Stimulated activated CD8-positive, alpha-beta memory T cell treated with anti-CD3 and anti-CD28 coated beads, Interleukin-15, amount 100 ng/mL, for 4 hours (primary cell): ENCODE data around the gene HERC6.
"Not testable (repeated sequence)": the region's sequence is repeated elsewhere in the genome, so short reads cannot be mapped to it uniquely, and the experiment has no call there.

Experiments
- DNase-seq, 2 donors: peaks; one replicate each; pipeline ENCODE4 v3.0.0-alpha.2; 2020; ENCODE audit warnings: low read depth in 2 of 2

The HERC6 gene

DNA sequence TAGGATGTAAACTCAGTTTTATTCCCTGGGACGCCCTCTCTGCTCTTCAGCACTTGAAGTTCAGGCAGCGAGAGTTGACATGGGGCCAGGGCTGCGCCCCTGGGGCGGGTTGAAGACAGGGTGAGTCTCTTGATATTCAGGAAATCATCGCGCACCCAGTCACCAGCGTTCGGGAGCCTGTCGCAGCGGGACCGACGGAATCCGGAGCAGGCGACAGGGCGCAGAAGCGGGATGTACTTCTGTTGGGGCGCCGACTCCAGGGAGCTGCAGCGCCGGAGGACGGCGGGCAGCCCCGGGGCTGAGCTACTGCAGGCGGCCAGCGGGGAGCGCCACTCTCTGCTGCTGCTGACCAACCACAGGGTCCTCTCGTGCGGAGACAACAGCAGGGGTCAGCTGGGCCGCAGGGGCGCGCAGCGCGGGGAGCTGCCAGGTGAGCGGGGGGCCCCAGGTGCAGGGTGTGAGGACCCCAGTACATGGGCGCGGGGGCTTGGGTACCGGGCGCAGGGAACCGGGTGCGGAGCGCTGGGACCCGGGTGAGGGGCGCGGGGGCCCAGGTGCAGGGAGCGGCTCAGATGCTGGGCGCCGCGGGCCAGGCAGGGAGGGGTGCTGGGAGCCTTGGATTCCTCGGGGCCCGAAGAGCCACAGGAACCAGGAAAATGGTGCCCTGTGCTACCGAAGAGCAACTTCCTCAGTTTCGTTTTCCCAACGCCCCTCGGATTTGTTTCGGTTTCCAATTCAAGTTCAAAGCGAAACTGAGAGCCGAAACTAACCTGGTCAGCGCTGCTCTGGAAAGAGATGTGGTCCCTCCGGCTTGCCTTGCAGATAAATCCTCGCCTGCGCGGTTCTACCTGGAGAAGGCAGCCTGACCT is at the start of gene HERC6:
Gene HERC6, plus strand, starts transcription at position 162 of the 869 bp plus-strand sequence. Its CDS starts 70 bp downstream, at position 232.
- DNase-seq = peak; percentile 42 to 75

DNA sequence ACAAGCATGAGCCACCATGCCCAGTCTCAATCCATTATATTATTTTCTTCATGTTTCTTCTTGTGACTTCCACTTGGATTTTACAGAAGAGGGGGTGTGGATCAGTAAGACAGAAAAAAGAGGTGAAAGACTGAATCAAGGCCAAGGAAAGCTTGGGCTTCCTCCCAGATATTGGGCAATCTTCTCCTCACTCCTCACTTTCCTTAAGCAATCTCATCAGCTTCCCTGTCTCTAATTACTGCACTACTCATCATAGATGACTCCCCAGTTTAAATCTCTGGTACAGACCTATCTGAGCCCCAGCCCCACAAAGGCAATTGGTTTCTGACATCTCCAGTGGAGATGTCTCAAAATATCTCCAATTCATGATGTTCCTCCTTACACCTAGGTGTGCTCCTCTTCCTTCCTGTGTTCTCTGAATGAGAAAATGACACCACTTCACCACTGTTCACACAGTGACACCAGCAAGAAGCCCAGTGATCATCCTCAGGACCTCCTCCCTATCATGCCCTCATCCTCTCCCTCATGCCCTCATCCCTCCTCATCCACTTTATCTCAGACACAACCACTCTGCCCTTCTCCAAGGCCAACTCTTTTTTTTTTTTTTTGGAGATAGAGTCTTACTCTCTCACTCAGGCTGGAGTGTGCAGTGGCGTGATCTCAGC is 44.8 kb upstream of the HERC6 start:
- DNase-seq = no peak

GRCh38 chr4:88335092-88335665 is 43.5 kb upstream of the HERC6 start:
- no peak for DNase-seq

DNA sequence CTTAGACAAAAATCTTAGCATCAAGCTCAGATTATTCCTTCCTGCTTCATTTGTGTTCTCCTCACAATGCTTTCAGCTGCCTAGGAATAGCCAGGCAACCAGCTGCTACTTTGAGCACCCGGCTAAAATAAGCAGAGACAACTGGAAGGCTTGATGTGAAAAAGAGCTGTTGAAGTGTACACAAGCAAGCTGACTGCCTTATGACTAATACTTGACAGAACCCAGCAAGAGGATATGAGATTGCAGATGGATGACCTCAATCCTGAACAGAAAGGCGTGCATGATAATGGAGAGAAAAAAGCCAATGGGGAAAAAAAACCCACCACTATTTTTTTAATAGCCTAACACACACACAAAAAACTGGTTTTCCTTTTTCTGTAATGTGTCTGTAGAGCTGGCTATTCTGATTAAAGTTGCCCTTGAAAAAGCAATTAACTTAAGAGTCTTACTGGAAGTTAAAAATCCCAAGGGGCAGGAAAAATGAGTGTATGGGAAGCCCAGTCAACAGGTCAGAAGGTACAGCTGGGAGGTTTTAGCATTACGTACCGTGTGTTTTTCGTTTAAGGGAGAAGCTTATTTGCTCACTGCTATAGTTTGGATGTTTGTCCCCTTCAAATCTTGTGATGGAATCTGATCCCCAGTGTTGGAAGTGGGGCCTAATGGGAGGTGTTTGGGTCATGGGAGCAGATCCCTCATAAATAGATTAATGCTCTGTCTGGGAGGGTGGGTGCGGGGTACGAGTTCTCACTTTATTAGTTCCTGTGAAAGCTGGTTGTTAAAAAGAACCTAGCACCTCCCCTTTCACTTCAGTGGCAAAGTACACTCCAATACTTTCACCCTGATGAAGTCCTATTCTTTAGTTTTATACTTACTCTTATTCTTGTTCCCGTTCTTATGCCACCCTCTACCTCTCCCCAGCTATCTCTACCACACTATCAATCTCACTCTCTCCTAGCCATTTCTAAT is 37.1 kb upstream of the HERC6 start:
- DNase-seq = no peak

GRCh38 chr4:88346902-88347301 is 31.8 kb upstream of the HERC6 start:
- not testable (repeated sequence) for DNase-seq

GRCh38 chr4:88348761-88349160 is 29.9 kb upstream of the HERC6 start:
- not testable (repeated sequence) for DNase-seq

DNA sequence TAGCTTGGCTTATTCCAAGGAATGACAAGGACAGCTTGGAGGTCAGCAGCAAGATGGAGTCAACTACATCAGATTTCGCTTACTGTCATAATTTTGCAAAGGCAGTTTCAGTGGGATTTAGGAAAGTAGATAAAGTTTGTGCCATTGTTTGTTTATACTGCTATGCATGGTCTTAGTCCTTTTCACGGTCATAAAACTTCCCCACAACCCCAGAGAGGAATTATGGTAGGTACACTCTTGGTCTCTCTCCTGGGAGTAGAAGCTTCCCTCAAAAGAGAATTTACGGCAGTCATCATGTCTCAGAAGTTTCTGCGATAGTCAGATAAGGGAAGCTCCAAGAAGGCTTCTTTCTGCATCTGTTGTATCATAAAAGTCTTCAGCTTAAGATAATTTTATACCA is 27.9 kb upstream of the HERC6 start:
- no peak for DNase-seq

GRCh38 chr4:88352062-88352740 is 26.5 kb upstream of the HERC6 start:
- no peak for DNase-seq

- no peak for DNase-seq
These were observed 25.3 kb upstream of the HERC6 start for GRCh38 chr4:88353324-88353723.

DNA sequence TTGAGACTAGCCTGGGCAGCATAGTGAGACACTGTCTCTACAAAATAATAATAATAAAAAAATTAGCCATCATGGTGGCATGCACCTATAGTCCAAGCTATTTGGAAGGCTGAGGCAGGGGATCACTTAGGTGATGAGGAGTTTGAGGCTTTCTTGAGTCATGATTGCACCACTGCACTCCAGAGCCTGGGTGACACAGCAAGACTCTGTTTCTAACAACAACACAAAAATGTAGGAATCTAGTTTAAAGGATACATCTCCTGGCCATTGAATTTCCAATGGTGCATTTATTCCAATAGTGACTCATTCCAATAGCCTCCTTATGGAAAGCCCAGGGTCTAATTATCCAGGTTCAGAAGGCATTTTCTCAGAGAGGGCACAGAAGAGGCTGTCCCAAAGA is 21.9 kb upstream of the HERC6 start:
- DNase-seq = no peak

- DNase-seq = no peak
These were observed 21.4 kb upstream of the HERC6 start for GRCh38 chr4:88357262-88357661.

DNA sequence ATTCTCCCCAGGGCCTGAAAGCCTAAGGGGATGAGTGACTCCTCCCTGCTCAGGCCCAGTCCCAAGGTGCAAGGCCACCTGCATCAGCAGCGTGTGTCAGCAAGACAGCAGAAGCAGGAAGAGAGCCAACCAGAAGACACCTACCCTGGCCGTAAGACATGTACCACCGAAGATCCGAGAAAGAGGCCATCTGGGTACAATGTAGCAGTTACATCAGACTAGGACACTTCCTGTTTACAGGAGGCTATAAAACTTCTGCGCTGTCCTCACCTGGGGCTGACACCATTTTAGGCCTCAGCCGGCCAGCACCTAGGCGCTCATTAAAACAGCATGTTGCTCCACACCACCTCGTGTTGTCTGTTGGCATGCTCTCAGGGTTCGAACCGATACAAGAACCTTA is 19.1 kb upstream of the HERC6 start:
- no peak for DNase-seq

- no peak for DNase-seq
These were observed 18.4 kb upstream of the HERC6 start for GRCh38 chr4:88360256-88360655.

DNA sequence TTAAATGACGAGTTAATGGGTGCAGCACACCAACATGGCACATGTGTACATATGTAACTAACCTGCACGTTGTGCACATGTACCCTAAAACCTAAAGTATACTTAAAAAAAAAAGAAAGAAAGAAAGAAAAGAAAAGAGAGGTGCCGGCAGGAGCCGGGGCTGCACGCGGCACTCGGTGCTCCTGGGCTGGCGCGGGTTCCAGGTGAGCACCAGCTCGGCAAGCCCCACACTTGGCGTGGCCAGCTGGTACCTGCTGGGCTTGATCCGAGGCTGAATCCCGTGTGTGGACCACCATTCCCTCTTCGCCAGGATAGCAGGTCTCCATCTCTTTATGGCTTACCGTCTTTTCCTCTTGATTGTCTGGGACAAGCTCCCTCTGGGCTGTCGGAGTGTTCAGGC is 17.9 kb upstream of the HERC6 start:
- DNase-seq = no peak

GRCh38 chr4:88361217-88361773 is 17.4 kb upstream of the HERC6 start:
- not testable (repeated sequence) for DNase-seq

DNA sequence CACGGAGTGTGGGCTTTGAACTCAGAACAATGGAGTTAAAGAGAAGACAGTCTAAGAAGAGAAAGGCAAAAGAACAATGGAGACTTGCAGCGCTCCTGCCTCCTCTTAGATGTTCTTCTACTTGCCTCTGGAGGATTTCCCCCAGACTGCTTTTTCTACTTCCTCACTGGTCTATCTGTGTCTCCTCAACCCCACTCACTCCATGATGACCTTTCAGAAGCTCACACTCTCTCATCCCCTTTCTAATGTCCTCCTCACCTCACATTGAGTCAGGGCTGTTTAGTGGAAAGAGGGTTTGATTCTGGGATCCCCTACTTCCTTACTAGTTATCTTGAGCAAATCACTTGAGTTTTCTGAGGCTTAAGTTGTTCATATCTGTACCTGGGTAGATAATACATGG is 12.2 kb upstream of the HERC6 start:
- no peak for DNase-seq

GRCh38 chr4:88367826-88368225 is 10.8 kb upstream of the HERC6 start:
- no peak for DNase-seq

DNA sequence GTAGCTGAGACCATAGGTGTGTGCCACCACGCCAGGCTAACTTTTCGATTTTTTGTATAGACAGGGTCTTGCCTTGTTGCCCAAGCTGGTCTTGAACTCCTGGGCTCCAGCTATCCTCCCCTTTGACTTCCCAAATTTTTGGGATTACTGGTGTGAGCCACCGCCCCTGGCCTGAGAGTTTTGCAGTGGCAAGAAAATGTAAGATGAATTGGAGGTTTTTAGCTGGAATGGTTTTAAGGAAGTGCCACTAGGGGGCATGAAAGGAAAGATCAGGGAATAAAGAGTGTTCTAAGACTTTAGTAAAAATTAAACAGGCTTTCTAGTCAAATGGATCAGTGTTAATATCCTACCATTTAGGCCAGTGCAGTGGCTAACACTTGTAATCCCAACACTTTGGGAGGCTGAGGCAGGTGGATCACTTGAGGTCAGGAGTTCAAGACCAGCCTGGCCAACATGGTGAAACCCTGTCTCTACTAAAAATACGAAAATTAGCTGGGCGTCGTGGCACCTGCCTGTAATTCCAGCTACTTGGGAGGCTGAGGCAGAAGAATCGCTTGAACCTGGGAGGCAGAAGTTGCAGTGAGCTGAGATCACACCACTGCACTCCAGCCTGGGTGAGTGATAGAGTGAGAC is 9.4 kb upstream of the HERC6 start:
- not testable (repeated sequence) for DNase-seq

- DNase-seq = no peak
These were observed 2.5 kb downstream of the HERC6 start for GRCh38 chr4:88381123-88381522.

- peak in 1 of 2 donors; percentile 18 for DNase-seq
These were observed 4.0 kb downstream of the HERC6 start for GRCh38 chr4:88382621-88383020.
